CD4-positive, alpha-beta T cell treated with Interleukin-21 for 1 hour (primary cell): ENCODE data around the gene RPS6KC1.
A peak's percentile ranks its signal among the peaks of the same experiment; 100 is the strongest.
"Not testable (repeated sequence)": the region's sequence is repeated elsewhere in the genome, so short reads cannot be mapped to it uniquely, and the experiment has no call there.

Experiments used
- DNase-seq: peaks from one replicate; pipeline ENCODE4 v3.0.0-alpha.2; 2020

Gene RPS6KC1

GRCh38 chr1:213051127-213051880 lies at the start of gene RPS6KC1:
TSS of gene RPS6KC1 (plus strand) at chr1:213051241. CDS start at chr1:213051405, 164 bp downstream.
- peak; percentile 81 for DNase-seq

- DNase-seq: no peak
These were observed 47.8 kb upstream of the RPS6KC1 start for GRCh38 chr1:213003256-213003655.

- DNase-seq: no peak
These were observed 42.5 kb upstream of the RPS6KC1 start for GRCh38 chr1:213008564-213008963.

GRCh38 chr1:213014642-213015041 lies 36.4 kb upstream of the RPS6KC1 start:
- no peak for DNase-seq

- peak; percentile 97 for DNase-seq
These were observed 35.7 kb upstream of the RPS6KC1 start, which contains the start of gene ANGEL2 for GRCh38 chr1:213015099-213016050. TSS of gene ANGEL2 (minus strand) at chr1:213015867. CDS start at chr1:213015671, 196 bp downstream.

GRCh38 chr1:213017447-213018273 lies 33.4 kb upstream of the RPS6KC1 start:
- no peak for DNase-seq

- DNase-seq: no peak
These were observed 31.6 kb upstream of the RPS6KC1 start for GRCh38 chr1:213019450-213019849.

GRCh38 chr1:213020016-213020415 lies 31.0 kb upstream of the RPS6KC1 start:
- no peak for DNase-seq

- DNase-seq: not testable (repeated sequence)
These were observed 24.0 kb upstream of the RPS6KC1 start for GRCh38 chr1:213027024-213027423.

- DNase-seq: no peak
These were observed 18.4 kb upstream of the RPS6KC1 start for GRCh38 chr1:213032651-213033050.

GRCh38 chr1:213034713-213035112 lies 16.3 kb upstream of the RPS6KC1 start:
- no peak for DNase-seq

GRCh38 chr1:213035573-213035972 lies 15.5 kb upstream of the RPS6KC1 start:
- no peak for DNase-seq

GRCh38 chr1:213041443-213041842 lies 9.6 kb upstream of the RPS6KC1 start:
- no peak for DNase-seq

GRCh38 chr1:213045321-213046226 lies 5.5 kb upstream of the RPS6KC1 start:
- not testable (repeated sequence) for DNase-seq

- DNase-seq: no peak
These were observed 1.8 kb upstream of the RPS6KC1 start for GRCh38 chr1:213049232-213049631.

- DNase-seq: no peak
These were observed 305 bp upstream of the RPS6KC1 start for GRCh38 chr1:213050745-213051126.

- DNase-seq: peak; percentile 1
These were observed 801 bp downstream of the RPS6KC1 start for GRCh38 chr1:213051881-213052202.

- DNase-seq: no peak
These were observed 2.4 kb downstream of the RPS6KC1 start for GRCh38 chr1:213053455-213053854.

GRCh38 chr1:213054142-213054541 lies 3.1 kb downstream of the RPS6KC1 start:
- no peak for DNase-seq

- no peak for DNase-seq
These were observed 3.9 kb downstream of the RPS6KC1 start for GRCh38 chr1:213054733-213055591.

- no peak for DNase-seq
These were observed 4.7 kb downstream of the RPS6KC1 start for GRCh38 chr1:213055767-213056166.
